Esophagus squamous epithelium (tissue), 4 donors: ENCODE data around the gene CAVIN2.
A peak's percentile ranks its signal among the peaks of the same experiment; 100 is the strongest.

Experiments used
- CTCF ChIP-seq, 6 experiments: fragments of 450-650 bp in 4 of 6; fragments of 200-600 bp in 2 of 6; sonication (generic) in 2 of 6; IDR thresholded peaks; one replicate each; pipeline ENCODE4 v1.5.1; 2016 to 2019; ENCODE audit warnings: antibody characterized with exemption in 6 of 6, mild to moderate bottlenecking in 4 of 6, moderate library complexity in 4 of 6
- POLR2A ChIP-seq, 4 donors: fragments of 450-650 bp; IDR thresholded peaks; one replicate each; pipeline ENCODE4 v1.6.1; 2017; ENCODE audit warnings: antibody characterized with exemption in 4 of 4, mild to moderate bottlenecking in 4 of 4, moderate library complexity in 3 of 4

- TF ChIP-seq POLR2A (IDR thresholded peaks at IDR 0.05): no peak
- peak; percentile 42 to 83 (median 74) for TF ChIP-seq CTCF (IDR thresholded peaks at IDR 0.05)
These were observed 34.9 kb downstream of the CAVIN2 start for GRCh38 chr2:191811807-191812602.
